HepG2 (cell line): ENCODE results near the gene RAPH1. TPM values are rescaled to one million over a fixed set of nuclear protein-coding genes. Genes with fewer than 3 reads are reported as not detected.

Experiments used
- CBX5 ChIP-seq: sonication (generic); formaldehyde crosslinking; IDR thresholded peaks from 2 replicates; pipeline ENCODE4 v1.4.0; 2020; ENCODE audit warnings: missing genetic modification reagents, borderline replicate concordance
- FOXM1 ChIP-seq: sonication (generic); formaldehyde crosslinking; IDR thresholded peaks from 2 replicates; pipeline ENCODE4 v1.5.0; 2020; ENCODE audit warnings: missing genetic modification reagents
- GZF1 ChIP-seq: sonication (generic); formaldehyde crosslinking; IDR thresholded peaks from 2 replicates; pipeline ENCODE4 v1.5.1; 2020; ENCODE audit warnings: mild to moderate bottlenecking, missing genetic modification reagents
- MYC ChIP-seq: sonication (generic); formaldehyde crosslinking; IDR thresholded peaks from 2 replicates; pipeline ENCODE4 v1.9.0; 2021; ENCODE audit warnings: missing genetic modification reagents, borderline replicate concordance
- REPIN1 ChIP-seq: sonication (generic); formaldehyde crosslinking; IDR thresholded peaks from 2 replicates; pipeline ENCODE4 v1.8.0; 2022; ENCODE audit warnings: missing genetic modification reagents, low read depth, mild to moderate bottlenecking, borderline replicate concordance
- SMAD9 ChIP-seq: sonication (generic); formaldehyde crosslinking; IDR thresholded peaks from 2 replicates; pipeline ENCODE4 v1.5.1; 2020; ENCODE audit warnings: mild to moderate bottlenecking, missing genetic modification reagents
- SRSF4 ChIP-seq: fragments of 200-400 bp; formaldehyde crosslinking; IDR thresholded peaks from one replicate; pipeline ENCODE4 v1.6.1; 2018; ENCODE audit warnings: mild to moderate bottlenecking, low read depth, low read length, moderate library complexity; ENCODE audit not compliant: poor library complexity, severe bottlenecking
- TGIF2 ChIP-seq: IDR thresholded peaks from 2 replicates; pipeline ENCODE4 v1.6.1; 2016; ENCODE audit warnings: control low read depth, missing compliant biosample characterization
- ZFP36L2 ChIP-seq: sonication (generic); formaldehyde crosslinking; IDR thresholded peaks from 2 replicates; pipeline ENCODE4 v1.4.0; 2020; ENCODE audit warnings: missing genetic modification reagents
- ZNF10 ChIP-seq: sonication (generic); formaldehyde crosslinking; IDR thresholded peaks from 2 replicates; pipeline ENCODE4 v1.4.0; 2020; ENCODE audit warnings: mild to moderate bottlenecking, low read depth, missing genetic modification reagents, borderline replicate concordance
- ZNF224 ChIP-seq: sonication (generic); formaldehyde crosslinking; IDR thresholded peaks from 2 replicates; pipeline ENCODE4 v1.5.0; 2020; ENCODE audit warnings: mild to moderate bottlenecking, missing genetic modification reagents
- ZNF232 ChIP-seq: sonication (generic); formaldehyde crosslinking; IDR thresholded peaks from 2 replicates; pipeline ENCODE4 v1.4.0; 2020; ENCODE audit warnings: missing genetic modification reagents, borderline replicate concordance
- ZNF431 ChIP-seq: sonication (generic); formaldehyde crosslinking; IDR thresholded peaks from 2 replicates; pipeline ENCODE4 v1.9.0; 2022; ENCODE audit warnings: missing genetic modification reagents, low read depth, mild to moderate bottlenecking, borderline replicate concordance
- ZNF629 ChIP-seq: sonication (generic); formaldehyde crosslinking; conservative IDR thresholded peaks from 2 replicates; pipeline ENCODE4 v1.5.0; 2020; ENCODE audit warnings: missing genetic modification reagents
- polyA plus RNA-seq, 8 experiments: library from polyadenylated mRNA; depleted of rRNA in 3 of 8; stranded (reverse) in 7 of 8; unstranded in 1 of 8; fragments of >200 nt; fragmentation: Illumina TruSeq in 4 of 8; extraction: Trizol in 4 of 8; gene quantifications; 2 replicates each; pipeline versions ENCODE4 v1.2.1 to v1.2.3, GENCODE V29; 2011 to 2016; ENCODE audit warnings: low read depth in 4 of 8, missing spikeins in 1 of 8, mixed read lengths in 1 of 8; ENCODE audit not compliant: insufficient read depth in 1 of 8
- total RNA-seq, 5 experiments: library from RNA; depleted of rRNA; stranded (reverse); fragments of >200 nt; fragmentation: Illumina TruSeq; extraction: Trizol; gene quantifications; 2 replicates each; pipeline ENCODE4 v1.2.3, GENCODE V29; 2016; ENCODE audit warnings: low read depth in 1 of 5
- TF ChIP-seq, protein P1 (sequence below): sonication (generic); formaldehyde crosslinking; conservative IDR thresholded peaks from 2 replicates; pipeline ENCODE4 v1.4.0; 2020; ENCODE audit warnings: mild to moderate bottlenecking, missing genetic modification reagents, moderate library complexity
- TF ChIP-seq, protein P2 (sequence below): sonication (generic); formaldehyde crosslinking; IDR thresholded peaks from 2 replicates; pipeline ENCODE4 v1.5.1; 2020; ENCODE audit warnings: mild to moderate bottlenecking, missing genetic modification reagents, borderline replicate concordance
- TF ChIP-seq, protein P3 (sequence below): IDR thresholded peaks from 2 replicates; pipeline ENCODE4 v1.6.1; 2016

RAPH1 gene
- total and polyA plus RNA-seq, 2 of the 13 experiments (the other 11 are each of a cell fraction or from before 2014, with no cell fraction given): 5.3 to 6.7 TPM

DNA sequence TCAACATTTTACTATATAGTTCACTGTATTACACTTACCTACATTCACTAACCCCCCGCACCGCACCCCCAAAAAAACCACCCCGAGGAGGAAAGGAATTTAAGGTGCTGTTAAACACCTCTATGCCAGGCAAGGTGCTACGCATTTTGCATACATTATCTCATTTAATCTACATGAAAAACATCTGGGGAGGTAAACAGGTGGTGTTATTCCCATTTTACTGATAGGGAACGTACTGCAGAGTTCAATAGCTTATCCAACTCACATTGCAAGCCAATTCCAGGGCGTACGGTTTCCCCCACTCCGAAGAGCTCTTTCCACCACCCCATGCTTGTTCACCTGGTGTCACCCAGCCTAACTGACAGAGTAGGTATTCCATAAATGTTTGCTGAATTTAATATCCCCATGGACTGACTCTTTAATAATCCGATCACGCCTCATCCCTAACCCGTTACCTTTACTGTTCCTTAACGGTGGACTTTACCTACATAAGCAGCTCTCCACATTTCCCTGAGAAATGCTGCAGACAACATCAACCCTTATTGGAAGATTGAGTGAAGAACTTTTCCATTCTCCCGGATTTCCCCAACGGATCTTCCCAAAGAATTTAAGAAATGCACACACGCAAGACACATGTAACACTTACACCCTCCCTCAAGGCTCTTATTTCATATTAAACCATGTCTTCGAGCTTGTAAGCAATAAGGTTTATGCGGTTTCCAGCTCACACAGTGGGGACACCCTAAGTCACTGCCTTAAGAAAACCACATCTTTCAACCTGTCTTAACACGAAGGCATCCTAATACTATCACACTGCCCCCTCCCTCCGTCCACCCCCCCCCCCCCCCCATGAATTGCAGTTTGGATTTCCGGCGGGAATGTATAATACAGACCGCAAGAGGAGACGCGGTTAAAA is 1.2 kb downstream of the RAPH1 start (continued):
- TF ChIP-seq, protein P1, sequence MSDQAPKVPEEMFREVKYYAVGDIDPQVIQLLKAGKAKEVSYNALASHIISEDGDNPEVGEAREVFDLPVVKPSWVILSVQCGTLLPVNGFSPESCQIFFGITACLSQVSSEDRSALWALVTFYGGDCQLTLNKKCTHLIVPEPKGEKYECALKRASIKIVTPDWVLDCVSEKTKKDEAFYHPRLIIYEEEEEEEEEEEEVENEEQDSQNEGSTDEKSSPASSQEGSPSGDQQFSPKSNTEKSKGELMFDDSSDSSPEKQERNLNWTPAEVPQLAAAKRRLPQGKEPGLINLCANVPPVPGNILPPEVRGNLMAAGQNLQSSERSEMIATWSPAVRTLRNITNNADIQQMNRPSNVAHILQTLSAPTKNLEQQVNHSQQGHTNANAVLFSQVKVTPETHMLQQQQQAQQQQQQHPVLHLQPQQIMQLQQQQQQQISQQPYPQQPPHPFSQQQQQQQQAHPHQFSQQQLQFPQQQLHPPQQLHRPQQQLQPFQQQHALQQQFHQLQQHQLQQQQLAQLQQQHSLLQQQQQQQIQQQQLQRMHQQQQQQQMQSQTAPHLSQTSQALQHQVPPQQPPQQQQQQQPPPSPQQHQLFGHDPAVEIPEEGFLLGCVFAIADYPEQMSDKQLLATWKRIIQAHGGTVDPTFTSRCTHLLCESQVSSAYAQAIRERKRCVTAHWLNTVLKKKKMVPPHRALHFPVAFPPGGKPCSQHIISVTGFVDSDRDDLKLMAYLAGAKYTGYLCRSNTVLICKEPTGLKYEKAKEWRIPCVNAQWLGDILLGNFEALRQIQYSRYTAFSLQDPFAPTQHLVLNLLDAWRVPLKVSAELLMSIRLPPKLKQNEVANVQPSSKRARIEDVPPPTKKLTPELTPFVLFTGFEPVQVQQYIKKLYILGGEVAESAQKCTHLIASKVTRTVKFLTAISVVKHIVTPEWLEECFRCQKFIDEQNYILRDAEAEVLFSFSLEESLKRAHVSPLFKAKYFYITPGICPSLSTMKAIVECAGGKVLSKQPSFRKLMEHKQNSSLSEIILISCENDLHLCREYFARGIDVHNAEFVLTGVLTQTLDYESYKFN (CRISPR knock-in tag): 0 out of 2 replicates have a peak, but pooled peaks have one; percentile 14
- no peak for TF ChIP-seq SMAD9 (CRISPR knock-in tag)
- 0 out of 2 replicates have a peak, but pooled peaks have one; percentile 55 for TF ChIP-seq TGIF2 (CRISPR knock-in tag)
- TF ChIP-seq ZNF10: no peak
- TF ChIP-seq FOXM1 (CRISPR knock-in tag): no peak
- no peak for TF ChIP-seq CBX5
- no peak for TF ChIP-seq ZNF224 (CRISPR knock-in tag)
- TF ChIP-seq MYC: no peak
- no peak for TF ChIP-seq SRSF4
- TF ChIP-seq, protein P2, sequence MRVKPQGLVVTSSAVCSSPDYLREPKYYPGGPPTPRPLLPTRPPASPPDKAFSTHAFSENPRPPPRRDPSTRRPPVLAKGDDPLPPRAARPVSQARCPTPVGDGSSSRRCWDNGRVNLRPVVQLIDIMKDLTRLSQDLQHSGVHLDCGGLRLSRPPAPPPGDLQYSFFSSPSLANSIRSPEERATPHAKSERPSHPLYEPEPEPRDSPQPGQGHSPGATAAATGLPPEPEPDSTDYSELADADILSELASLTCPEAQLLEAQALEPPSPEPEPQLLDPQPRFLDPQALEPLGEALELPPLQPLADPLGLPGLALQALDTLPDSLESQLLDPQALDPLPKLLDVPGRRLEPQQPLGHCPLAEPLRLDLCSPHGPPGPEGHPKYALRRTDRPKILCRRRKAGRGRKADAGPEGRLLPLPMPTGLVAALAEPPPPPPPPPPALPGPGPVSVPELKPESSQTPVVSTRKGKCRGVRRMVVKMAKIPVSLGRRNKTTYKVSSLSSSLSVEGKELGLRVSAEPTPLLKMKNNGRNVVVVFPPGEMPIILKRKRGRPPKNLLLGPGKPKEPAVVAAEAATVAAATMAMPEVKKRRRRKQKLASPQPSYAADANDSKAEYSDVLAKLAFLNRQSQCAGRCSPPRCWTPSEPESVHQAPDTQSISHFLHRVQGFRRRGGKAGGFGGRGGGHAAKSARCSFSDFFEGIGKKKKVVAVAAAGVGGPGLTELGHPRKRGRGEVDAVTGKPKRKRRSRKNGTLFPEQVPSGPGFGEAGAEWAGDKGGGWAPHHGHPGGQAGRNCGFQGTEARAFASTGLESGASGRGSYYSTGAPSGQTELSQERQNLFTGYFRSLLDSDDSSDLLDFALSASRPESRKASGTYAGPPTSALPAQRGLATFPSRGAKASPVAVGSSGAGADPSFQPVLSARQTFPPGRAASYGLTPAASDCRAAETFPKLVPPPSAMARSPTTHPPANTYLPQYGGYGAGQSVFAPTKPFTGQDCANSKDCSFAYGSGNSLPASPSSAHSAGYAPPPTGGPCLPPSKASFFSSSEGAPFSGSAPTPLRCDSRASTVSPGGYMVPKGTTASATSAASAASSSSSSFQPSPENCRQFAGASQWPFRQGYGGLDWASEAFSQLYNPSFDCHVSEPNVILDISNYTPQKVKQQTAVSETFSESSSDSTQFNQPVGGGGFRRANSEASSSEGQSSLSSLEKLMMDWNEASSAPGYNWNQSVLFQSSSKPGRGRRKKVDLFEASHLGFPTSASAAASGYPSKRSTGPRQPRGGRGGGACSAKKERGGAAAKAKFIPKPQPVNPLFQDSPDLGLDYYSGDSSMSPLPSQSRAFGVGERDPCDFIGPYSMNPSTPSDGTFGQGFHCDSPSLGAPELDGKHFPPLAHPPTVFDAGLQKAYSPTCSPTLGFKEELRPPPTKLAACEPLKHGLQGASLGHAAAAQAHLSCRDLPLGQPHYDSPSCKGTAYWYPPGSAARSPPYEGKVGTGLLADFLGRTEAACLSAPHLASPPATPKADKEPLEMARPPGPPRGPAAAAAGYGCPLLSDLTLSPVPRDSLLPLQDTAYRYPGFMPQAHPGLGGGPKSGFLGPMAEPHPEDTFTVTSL (CRISPR knock-in tag): no peak
- no peak for TF ChIP-seq ZNF431 (CRISPR knock-in tag)
- 0 out of 2 replicates have a peak, but pooled peaks have one; percentile 9 for TF ChIP-seq GZF1 (CRISPR knock-in tag)
- TF ChIP-seq ZNF629: peak; percentile 92
- TF ChIP-seq ZNF232 (CRISPR knock-in tag): no peak
- TF ChIP-seq, protein P3, sequence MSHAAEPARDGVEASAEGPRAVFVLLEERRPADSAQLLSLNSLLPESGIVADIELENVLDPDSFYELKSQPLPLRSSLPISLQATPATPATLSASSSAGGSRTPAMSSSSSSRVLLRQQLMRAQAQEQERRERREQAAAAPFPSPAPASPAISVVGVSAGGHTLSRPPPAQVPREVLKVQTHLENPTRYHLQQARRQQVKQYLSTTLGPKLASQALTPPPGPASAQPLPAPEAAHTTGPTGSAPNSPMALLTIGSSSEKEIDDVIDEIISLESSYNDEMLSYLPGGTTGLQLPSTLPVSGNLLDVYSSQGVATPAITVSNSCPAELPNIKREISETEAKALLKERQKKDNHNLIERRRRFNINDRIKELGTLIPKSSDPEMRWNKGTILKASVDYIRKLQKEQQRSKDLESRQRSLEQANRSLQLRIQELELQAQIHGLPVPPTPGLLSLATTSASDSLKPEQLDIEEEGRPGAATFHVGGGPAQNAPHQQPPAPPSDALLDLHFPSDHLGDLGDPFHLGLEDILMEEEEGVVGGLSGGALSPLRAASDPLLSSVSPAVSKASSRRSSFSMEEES (CRISPR knock-in tag): no peak
- TF ChIP-seq ZFP36L2: no peak
- TF ChIP-seq REPIN1 (CRISPR knock-in tag): 0 out of 2 replicates have a peak, but pooled peaks have one; percentile 23
